Measurements from ENCODE around the gene PSAP. TPM values are rescaled to one million over a fixed set of nuclear protein-coding genes. Genes with fewer than 3 reads are reported as not detected.

PSAP gene
- total RNA-seq, 1 donor from 2014 or later, result 1,262 TPM

GRCh38 chr10:71797533-71798307 lies 53.3 kb downstream of the PSAP start:
- no peak for DNase-seq (ENCODE audit: extremely low spot score, unreplicated experiment)
- H3K4me3 Mint-ChIP-seq (ENCODE audit: unreplicated experiment), result no peak overlapping the region
- no peak for TF ChIP-seq CTCF (IDR thresholded peaks at IDR 0.05)
- no peak overlapping the region for H3K27ac Mint-ChIP-seq (ENCODE audit: unreplicated experiment)
- peaks cover 4% of the 10 kb centered on the region for H3K9me3 Mint-ChIP-seq (ENCODE audit: unreplicated experiment)
- H3K36me3 Mint-ChIP-seq (ENCODE audit: unreplicated experiment), result no peaks in the 10 kb centered on the region
- H3K27me3 Mint-ChIP-seq (ENCODE audit: unreplicated experiment), result peaks cover 3% of the 10 kb centered on the region
- no peaks in the 10 kb centered on the region for H3K4me1 Mint-ChIP-seq (ENCODE audit: unreplicated experiment)

- H3K27me3 Mint-ChIP-seq (ENCODE audit: unreplicated experiment), result peaks cover 3% of the 10 kb centered on the region
- H3K9me3 Mint-ChIP-seq (ENCODE audit: unreplicated experiment), result peaks cover 4% of the 10 kb centered on the region
- H3K4me1 Mint-ChIP-seq (ENCODE audit: unreplicated experiment), result no peaks in the 10 kb centered on the region
- no peak overlapping the region for H3K27ac Mint-ChIP-seq (ENCODE audit: unreplicated experiment)
- no peak for TF ChIP-seq CTCF (IDR thresholded peaks at IDR 0.05)
- H3K36me3 Mint-ChIP-seq (ENCODE audit: unreplicated experiment), result no peaks in the 10 kb centered on the region
- H3K4me3 Mint-ChIP-seq (ENCODE audit: unreplicated experiment), result no peak overlapping the region
- DNase-seq (ENCODE audit: extremely low spot score, unreplicated experiment), result no peak
Measured at GRCh38 chr10:71796749-71797405, 54.2 kb downstream of the PSAP start.

- no peaks in the 10 kb centered on the region for H3K4me1 Mint-ChIP-seq (ENCODE audit: unreplicated experiment)
Measured at GRCh38 chr10:71795248-71795647, 55.8 kb downstream of the PSAP start.

GRCh38 chr10:71790749-71791440 lies 60.2 kb downstream of the PSAP start:
- DNase-seq (ENCODE audit: extremely low spot score, unreplicated experiment), result no peak
- no peak for TF ChIP-seq CTCF (IDR thresholded peaks at IDR 0.05)
- H3K9me3 Mint-ChIP-seq (ENCODE audit: unreplicated experiment), result peaks cover 4% of the 10 kb centered on the region
- H3K27ac Mint-ChIP-seq (ENCODE audit: unreplicated experiment), result no peak overlapping the region
- H3K4me1 Mint-ChIP-seq (ENCODE audit: unreplicated experiment), result no peaks in the 10 kb centered on the region
- H3K27me3 Mint-ChIP-seq (ENCODE audit: unreplicated experiment), result peaks cover 14% of the 10 kb centered on the region
- no peaks in the 10 kb centered on the region for H3K36me3 Mint-ChIP-seq (ENCODE audit: unreplicated experiment)
- no peak overlapping the region for H3K4me3 Mint-ChIP-seq (ENCODE audit: unreplicated experiment)

More at GRCh38 chr10:71795248-71795647, 55.8 kb downstream of the PSAP start:
- H3K4me3 Mint-ChIP-seq (ENCODE audit: unreplicated experiment), result no peak overlapping the region
- no peak overlapping the region for H3K27ac Mint-ChIP-seq (ENCODE audit: unreplicated experiment)
- no peak for DNase-seq (ENCODE audit: extremely low spot score, unreplicated experiment)
- peaks cover 5% of the 10 kb centered on the region for H3K27me3 Mint-ChIP-seq (ENCODE audit: unreplicated experiment)
- H3K9me3 Mint-ChIP-seq (ENCODE audit: unreplicated experiment), result peaks cover 4% of the 10 kb centered on the region
- no peak for TF ChIP-seq CTCF (IDR thresholded peaks at IDR 0.05)
- H3K36me3 Mint-ChIP-seq (ENCODE audit: unreplicated experiment), result no peaks in the 10 kb centered on the region

- no peaks in the 10 kb centered on the region for H3K9me3 Mint-ChIP-seq (ENCODE audit: unreplicated experiment)
- H3K36me3 Mint-ChIP-seq (ENCODE audit: unreplicated experiment), result no peaks in the 10 kb centered on the region
- no peak for DNase-seq (ENCODE audit: extremely low spot score, unreplicated experiment)
- peaks cover 18% of the 10 kb centered on the region for H3K27me3 Mint-ChIP-seq (ENCODE audit: unreplicated experiment)
- no peak overlapping the region for H3K4me3 Mint-ChIP-seq (ENCODE audit: unreplicated experiment)
- H3K4me1 Mint-ChIP-seq (ENCODE audit: unreplicated experiment), result no peaks in the 10 kb centered on the region
- no peak overlapping the region for H3K27ac Mint-ChIP-seq (ENCODE audit: unreplicated experiment)
- no peak for TF ChIP-seq CTCF (IDR thresholded peaks at IDR 0.05)
Measured at GRCh38 chr10:71789871-71790270, 61.2 kb downstream of the PSAP start.

Data from osteocyte (in vitro differentiated cells).